Panc1 (cell line): ENCODE results near the gene PEF1.

Experiments
- SIN3A ChIP-seq: IDR thresholded peaks from 2 replicates; pipeline ENCODE4 v1.6.1; 2012; ENCODE audit warnings: low read depth, mild to moderate bottlenecking, low read length, moderate library complexity, borderline replicate concordance; ENCODE audit not compliant: insufficient read depth
- TF ChIP-seq, protein P1 (sequence below): fragments of 450-650 bp; IDR thresholded peaks from 2 replicates; pipeline ENCODE4 v1.5.1; 2017; ENCODE audit warnings: mild to moderate bottlenecking

- TF ChIP-seq, protein P1, sequence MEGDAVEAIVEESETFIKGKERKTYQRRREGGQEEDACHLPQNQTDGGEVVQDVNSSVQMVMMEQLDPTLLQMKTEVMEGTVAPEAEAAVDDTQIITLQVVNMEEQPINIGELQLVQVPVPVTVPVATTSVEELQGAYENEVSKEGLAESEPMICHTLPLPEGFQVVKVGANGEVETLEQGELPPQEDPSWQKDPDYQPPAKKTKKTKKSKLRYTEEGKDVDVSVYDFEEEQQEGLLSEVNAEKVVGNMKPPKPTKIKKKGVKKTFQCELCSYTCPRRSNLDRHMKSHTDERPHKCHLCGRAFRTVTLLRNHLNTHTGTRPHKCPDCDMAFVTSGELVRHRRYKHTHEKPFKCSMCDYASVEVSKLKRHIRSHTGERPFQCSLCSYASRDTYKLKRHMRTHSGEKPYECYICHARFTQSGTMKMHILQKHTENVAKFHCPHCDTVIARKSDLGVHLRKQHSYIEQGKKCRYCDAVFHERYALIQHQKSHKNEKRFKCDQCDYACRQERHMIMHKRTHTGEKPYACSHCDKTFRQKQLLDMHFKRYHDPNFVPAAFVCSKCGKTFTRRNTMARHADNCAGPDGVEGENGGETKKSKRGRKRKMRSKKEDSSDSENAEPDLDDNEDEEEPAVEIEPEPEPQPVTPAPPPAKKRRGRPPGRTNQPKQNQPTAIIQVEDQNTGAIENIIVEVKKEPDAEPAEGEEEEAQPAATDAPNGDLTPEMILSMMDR: no peak
- no peak for TF ChIP-seq SIN3A
Measured at GRCh38 chr1:31624731-31625514, 19.8 kb downstream of the PEF1 start.
